ENCODE results near the gene ZFP1.
"Not testable (repeated sequence)": the region's sequence is repeated elsewhere in the genome, so short reads cannot be mapped to it uniquely, and the experiment has no call there.

The ZFP1 gene

DNA sequence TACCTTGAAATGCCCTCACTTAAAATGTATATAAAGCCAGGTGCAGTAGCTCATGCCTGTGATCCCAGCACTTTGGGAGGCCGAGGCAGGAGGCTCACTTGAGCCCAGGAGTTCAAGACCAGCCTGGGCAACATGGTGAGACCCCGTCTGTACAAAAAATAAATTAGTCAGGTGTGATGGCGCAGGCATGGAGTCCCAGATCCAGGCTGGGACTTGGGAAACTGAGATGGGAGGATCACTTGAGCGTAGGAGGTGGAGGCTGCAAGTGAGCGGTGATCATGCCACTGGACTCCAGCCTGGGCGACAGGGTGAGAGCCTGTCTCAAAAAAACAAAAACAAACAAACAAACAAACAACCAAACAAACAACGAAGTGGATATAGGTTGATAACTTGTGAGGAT is 61.2 kb downstream of the ZFP1 start:
- not testable (repeated sequence) for H3K9ac ChIP-seq (ENCODE audit: low read depth in 1 of 2, low read length in 2 of 2); H3K27ac ChIP-seq (ENCODE audit: low read depth in 2 of 2, low read length in 2 of 2); H3K4me3 ChIP-seq (ENCODE audit: low read length in 2 of 2); H3K36me3 ChIP-seq (ENCODE audit: control insufficient read depth in 2 of 2, insufficient read depth in 2 of 2, low read length in 2 of 2); H3K27me3 ChIP-seq (ENCODE audit: control insufficient read depth in 2 of 2, insufficient read depth in 2 of 2, low read length in 2 of 2); H3K9me3 ChIP-seq (ENCODE audit: control insufficient read depth in 2 of 2, low read length in 2 of 2); H3K4me1 ChIP-seq (ENCODE audit: control insufficient read depth in 2 of 2, insufficient read depth in 2 of 2, low read length in 2 of 2)

DNA sequence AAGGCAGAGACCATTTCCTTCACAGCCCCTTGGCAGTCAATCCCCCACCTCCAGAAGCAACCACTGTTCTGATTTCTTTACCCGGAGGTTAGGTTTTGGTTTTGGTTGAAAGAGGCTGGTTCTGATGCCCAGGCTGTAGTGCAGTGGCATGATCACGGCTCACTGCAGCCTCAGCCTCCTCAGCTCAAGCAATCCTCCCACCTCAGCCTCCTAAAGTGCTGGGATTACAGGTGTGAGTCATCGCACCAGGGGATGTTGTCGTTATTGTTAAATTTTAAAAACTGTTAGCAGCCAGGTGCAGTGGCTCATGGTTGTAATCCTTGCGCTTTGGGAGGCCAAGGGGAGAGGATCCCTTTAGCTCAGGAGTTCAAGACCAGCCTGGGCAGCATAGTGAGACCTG is 61.6 kb downstream of the ZFP1 start:
- H3K9ac ChIP-seq (ENCODE audit: low read depth in 1 of 2, low read length in 2 of 2): no peak overlapping the region
- H3K36me3 ChIP-seq (ENCODE audit: control insufficient read depth in 2 of 2, insufficient read depth in 2 of 2, low read length in 2 of 2): no peaks in the 10 kb centered on the region
- H3K27me3 ChIP-seq (ENCODE audit: control insufficient read depth in 2 of 2, insufficient read depth in 2 of 2, low read length in 2 of 2): no peaks in the 10 kb centered on the region

DNA sequence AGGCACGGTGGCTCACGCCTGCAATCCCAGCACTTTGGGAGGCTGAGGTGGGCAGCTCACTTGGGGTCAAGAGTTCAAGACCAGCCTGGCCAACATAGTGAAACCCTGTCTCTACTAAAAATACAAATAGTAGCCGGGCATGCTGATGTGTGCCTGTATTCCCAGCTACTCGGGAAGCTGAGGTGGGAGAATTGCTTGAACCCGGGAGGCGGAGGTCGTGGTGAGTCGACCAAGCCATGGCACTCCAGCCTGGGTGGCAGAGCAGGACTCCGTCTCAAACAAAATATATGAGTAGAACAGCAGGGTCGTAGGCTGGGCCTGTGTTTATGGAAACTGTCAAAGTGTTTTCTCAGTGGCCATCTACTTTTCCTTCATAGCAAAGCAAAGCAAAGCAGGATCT is 63.0 kb downstream of the ZFP1 start:
- H3K27me3 ChIP-seq (ENCODE audit: control insufficient read depth in 2 of 2, insufficient read depth in 2 of 2, low read length in 2 of 2); H3K9ac ChIP-seq (ENCODE audit: low read depth in 1 of 2, low read length in 2 of 2); H3K36me3 ChIP-seq (ENCODE audit: control insufficient read depth in 2 of 2, insufficient read depth in 2 of 2, low read length in 2 of 2); H3K27ac ChIP-seq (ENCODE audit: low read depth in 2 of 2, low read length in 2 of 2); H3K4me3 ChIP-seq (ENCODE audit: low read length in 2 of 2); H3K4me1 ChIP-seq (ENCODE audit: control insufficient read depth in 2 of 2, insufficient read depth in 2 of 2, low read length in 2 of 2); H3K9me3 ChIP-seq (ENCODE audit: control insufficient read depth in 2 of 2, low read length in 2 of 2): not testable (repeated sequence)

More for the DNA sequence above, 61.6 kb downstream of the ZFP1 start:
- no peak overlapping the region for H3K27ac ChIP-seq (ENCODE audit: low read depth in 2 of 2, low read length in 2 of 2)
- H3K4me3 ChIP-seq (ENCODE audit: low read length in 2 of 2): no peak overlapping the region
- no peaks in the 10 kb centered on the region for H3K9me3 ChIP-seq (ENCODE audit: control insufficient read depth in 2 of 2, low read length in 2 of 2)
- H3K4me1 ChIP-seq (ENCODE audit: control insufficient read depth in 2 of 2, insufficient read depth in 2 of 2, low read length in 2 of 2): no peaks in the 10 kb centered on the region

DNA sequence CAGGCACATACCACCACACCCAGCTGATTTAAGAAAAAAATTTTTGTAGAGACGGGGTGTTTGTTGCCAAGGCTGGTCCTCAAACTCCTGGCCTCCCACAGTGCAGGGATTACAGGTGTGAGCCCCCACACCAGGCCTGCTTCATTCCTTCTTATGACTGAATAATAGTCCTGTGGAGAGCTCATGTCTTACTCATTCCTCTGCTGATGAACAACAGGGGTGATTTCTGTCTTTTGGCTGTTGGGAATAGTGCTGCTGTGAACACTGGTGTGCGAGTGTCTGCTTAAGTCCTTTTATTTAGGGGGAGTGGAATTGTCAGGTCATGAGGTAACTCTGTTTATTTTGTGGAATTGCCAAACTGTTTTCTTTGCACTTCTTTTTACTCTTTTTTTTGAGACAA is 67.8 kb downstream of the ZFP1 start:
- Histone ChIP-seq H3K9ac (ENCODE audit: low read depth in 1 of 2, low read length in 2 of 2) (no peak overlapping the region), H3K36me3 (ENCODE audit: control insufficient read depth in 2 of 2, insufficient read depth in 2 of 2, low read length in 2 of 2) (no peaks in the 10 kb centered on the region), H3K9me3 (ENCODE audit: control insufficient read depth in 2 of 2, low read length in 2 of 2) (no peaks in the 10 kb centered on the region), H3K27me3 (ENCODE audit: control insufficient read depth in 2 of 2, insufficient read depth in 2 of 2, low read length in 2 of 2) (peaks cover 0 to 2% of the 10 kb centered on the region in 2 donors), H3K27ac (ENCODE audit: low read depth in 2 of 2, low read length in 2 of 2) (no peak overlapping the region), H3K4me1 (ENCODE audit: control insufficient read depth in 2 of 2, insufficient read depth in 2 of 2, low read length in 2 of 2) (no peaks in the 10 kb centered on the region), H3K4me3 (ENCODE audit: low read length in 2 of 2) (no peak overlapping the region)

DNA sequence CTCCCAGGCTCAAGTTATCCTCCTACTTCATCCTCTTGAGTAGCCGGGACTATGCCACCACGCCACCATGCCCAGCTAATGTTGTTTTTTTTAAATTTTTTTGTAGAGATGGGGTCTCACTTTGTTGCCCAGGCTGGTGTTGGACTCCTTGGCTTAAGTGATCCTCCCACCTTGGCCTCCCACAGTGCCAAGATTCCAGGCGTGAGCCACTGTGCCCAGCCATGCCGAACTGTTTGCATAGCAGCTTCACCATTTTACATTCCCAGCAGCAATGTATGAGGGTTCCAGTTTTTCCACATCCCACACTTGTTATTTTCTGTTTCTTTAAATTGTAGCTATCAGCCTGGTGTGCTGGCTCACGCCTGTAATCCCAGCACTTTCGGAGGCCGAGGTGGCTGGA is 68.3 kb downstream of the ZFP1 start:
- H3K9me3 ChIP-seq (ENCODE audit: control insufficient read depth in 2 of 2, low read length in 2 of 2): no peaks in the 10 kb centered on the region

DNA sequence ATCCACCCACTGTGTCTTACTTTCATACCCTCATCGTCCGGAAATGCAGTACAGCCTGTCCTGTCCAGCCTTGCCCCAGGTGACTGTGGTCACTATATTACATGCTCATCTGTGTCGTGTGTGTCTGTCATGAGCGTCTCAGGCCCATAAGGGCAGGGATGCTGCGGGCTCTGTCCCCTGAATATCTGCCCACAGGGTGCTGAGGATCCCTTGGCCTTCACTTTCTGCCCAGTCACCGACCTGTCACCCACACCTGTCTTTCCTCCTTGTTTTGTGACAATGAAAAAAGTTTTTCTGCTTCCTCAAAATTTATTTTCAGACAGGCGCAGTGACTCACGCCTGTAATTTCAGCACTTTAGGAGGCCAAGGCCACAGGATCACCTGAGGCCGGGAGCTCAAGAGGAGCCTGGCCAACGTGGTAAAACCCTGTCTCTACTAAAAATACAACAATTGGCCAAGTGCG is 69.1 kb downstream of the ZFP1 start:
- no peak overlapping the region for H3K27ac ChIP-seq (ENCODE audit: low read depth in 2 of 2, low read length in 2 of 2)
- H3K4me1 ChIP-seq (ENCODE audit: control insufficient read depth in 2 of 2, insufficient read depth in 2 of 2, low read length in 2 of 2): no peaks in the 10 kb centered on the region
- no peaks in the 10 kb centered on the region for H3K9me3 ChIP-seq (ENCODE audit: control insufficient read depth in 2 of 2, low read length in 2 of 2)
- H3K9ac ChIP-seq (ENCODE audit: low read depth in 1 of 2, low read length in 2 of 2): no peak overlapping the region
- no peak overlapping the region for H3K4me3 ChIP-seq (ENCODE audit: low read length in 2 of 2)
- no peaks in the 10 kb centered on the region for H3K36me3 ChIP-seq (ENCODE audit: control insufficient read depth in 2 of 2, insufficient read depth in 2 of 2, low read length in 2 of 2)
- H3K27me3 ChIP-seq (ENCODE audit: control insufficient read depth in 2 of 2, insufficient read depth in 2 of 2, low read length in 2 of 2): peaks cover 0 to 2% of the 10 kb centered on the region in 2 donors

More for the DNA sequence above, 68.3 kb downstream of the ZFP1 start:
- Histone ChIP-seq H3K36me3 (ENCODE audit: control insufficient read depth in 2 of 2, insufficient read depth in 2 of 2, low read length in 2 of 2) (no peaks in the 10 kb centered on the region), H3K4me3 (ENCODE audit: low read length in 2 of 2) (no peak overlapping the region), H3K27ac (ENCODE audit: low read depth in 2 of 2, low read length in 2 of 2) (no peak overlapping the region), H3K9ac (ENCODE audit: low read depth in 1 of 2, low read length in 2 of 2) (no peak overlapping the region), H3K27me3 (ENCODE audit: control insufficient read depth in 2 of 2, insufficient read depth in 2 of 2, low read length in 2 of 2) (peaks cover 0 to 2% of the 10 kb centered on the region in 2 donors), H3K4me1 (ENCODE audit: control insufficient read depth in 2 of 2, insufficient read depth in 2 of 2, low read length in 2 of 2) (no peaks in the 10 kb centered on the region)

DNA sequence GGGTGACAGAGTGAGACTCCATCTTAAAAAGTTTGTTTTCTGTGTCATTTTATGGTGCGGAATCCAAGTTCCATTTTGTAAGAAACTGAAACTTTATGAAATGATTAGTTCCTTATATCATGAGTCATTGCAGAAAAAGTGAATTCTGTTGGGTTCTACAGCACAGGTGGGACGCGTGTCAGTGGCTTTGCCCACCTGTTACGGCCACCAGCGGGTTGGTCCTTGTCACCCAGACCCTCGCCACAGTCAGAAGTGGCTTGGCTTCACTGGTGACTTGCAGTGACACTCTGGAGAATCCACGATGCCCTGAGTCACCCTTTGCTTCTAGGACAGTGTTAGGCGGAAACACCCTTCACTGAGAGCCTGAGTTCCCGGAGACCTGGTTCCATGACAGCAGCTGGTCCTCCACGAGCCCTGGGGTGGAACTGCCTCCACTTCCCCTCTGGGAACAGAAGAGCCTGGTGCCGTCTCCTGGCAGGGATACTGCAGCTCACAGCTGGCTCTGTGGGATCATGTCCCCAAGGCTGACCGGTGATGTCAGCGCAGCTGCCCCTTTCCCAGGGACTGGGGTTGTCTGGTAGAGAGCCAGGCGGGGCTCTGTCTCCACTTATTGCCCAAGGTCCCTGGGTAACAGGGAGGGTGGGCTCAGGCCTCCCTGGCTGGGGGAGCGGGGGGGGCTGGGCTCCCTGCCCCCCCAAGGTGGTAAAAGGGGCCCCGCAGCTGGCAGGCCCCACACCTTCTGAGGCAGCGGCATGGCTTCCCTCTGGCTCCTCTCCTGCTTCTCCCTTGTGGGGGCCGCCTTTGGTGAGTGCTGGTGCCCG is 70.1 kb downstream of the ZFP1 start, which contains the start of gene CTRB1:
Gene CTRB1 (plus strand): TSS at position 733 of the 821 bp plus-strand sequence. CDS start 20 bp downstream, at position 753.
- peaks cover 0 to 2% of the 10 kb centered on the region in 2 donors for H3K27me3 ChIP-seq (ENCODE audit: control insufficient read depth in 2 of 2, insufficient read depth in 2 of 2, low read length in 2 of 2)
- H3K9me3 ChIP-seq (ENCODE audit: control insufficient read depth in 2 of 2, low read length in 2 of 2): no peaks in the 10 kb centered on the region
- H3K9ac ChIP-seq (ENCODE audit: low read depth in 1 of 2, low read length in 2 of 2): no peak within 1 kb of the TSS
- no peaks in the 10 kb centered on the region for H3K4me1 ChIP-seq (ENCODE audit: control insufficient read depth in 2 of 2, insufficient read depth in 2 of 2, low read length in 2 of 2)
- no peak within 1 kb of the TSS for H3K27ac ChIP-seq (ENCODE audit: low read depth in 2 of 2, low read length in 2 of 2)
- H3K4me3 ChIP-seq (ENCODE audit: low read length in 2 of 2): no peak within 1 kb of the TSS
- no peaks in the 10 kb centered on the region for H3K36me3 ChIP-seq (ENCODE audit: control insufficient read depth in 2 of 2, insufficient read depth in 2 of 2, low read length in 2 of 2)

DNA sequence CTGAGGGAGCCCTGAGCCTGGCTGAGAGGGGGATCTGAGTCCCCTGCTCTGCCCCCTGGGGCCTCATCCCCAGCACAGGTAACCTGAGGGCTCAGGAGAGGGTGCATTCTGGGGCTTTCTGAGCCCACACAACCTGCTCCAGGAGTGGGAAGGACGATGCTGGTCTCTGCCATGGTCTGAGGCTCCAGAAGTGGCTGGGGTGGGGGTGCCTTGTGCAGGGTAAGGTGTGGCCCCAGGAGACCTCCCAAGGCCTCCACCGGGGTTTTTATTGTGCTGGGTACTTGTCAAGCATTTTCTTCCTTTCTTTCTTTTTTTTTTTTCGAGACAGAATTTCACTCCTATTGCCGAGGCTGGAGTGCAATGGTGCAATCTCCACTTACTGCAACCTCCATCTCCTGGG is 70.8 kb downstream of the ZFP1 start:
- Histone ChIP-seq H3K9me3 (ENCODE audit: control insufficient read depth in 2 of 2, low read length in 2 of 2) (no peaks in the 10 kb centered on the region), H3K4me1 (ENCODE audit: control insufficient read depth in 2 of 2, insufficient read depth in 2 of 2, low read length in 2 of 2) (no peaks in the 10 kb centered on the region), H3K36me3 (ENCODE audit: control insufficient read depth in 2 of 2, insufficient read depth in 2 of 2, low read length in 2 of 2) (no peaks in the 10 kb centered on the region), H3K27ac (ENCODE audit: low read depth in 2 of 2, low read length in 2 of 2) (no peak overlapping the region), H3K27me3 (ENCODE audit: control insufficient read depth in 2 of 2, insufficient read depth in 2 of 2, low read length in 2 of 2) (peaks cover 0 to 2% of the 10 kb centered on the region in 2 donors), H3K9ac (ENCODE audit: low read depth in 1 of 2, low read length in 2 of 2) (no peak overlapping the region), H3K4me3 (ENCODE audit: low read length in 2 of 2) (no peak overlapping the region)

DNA sequence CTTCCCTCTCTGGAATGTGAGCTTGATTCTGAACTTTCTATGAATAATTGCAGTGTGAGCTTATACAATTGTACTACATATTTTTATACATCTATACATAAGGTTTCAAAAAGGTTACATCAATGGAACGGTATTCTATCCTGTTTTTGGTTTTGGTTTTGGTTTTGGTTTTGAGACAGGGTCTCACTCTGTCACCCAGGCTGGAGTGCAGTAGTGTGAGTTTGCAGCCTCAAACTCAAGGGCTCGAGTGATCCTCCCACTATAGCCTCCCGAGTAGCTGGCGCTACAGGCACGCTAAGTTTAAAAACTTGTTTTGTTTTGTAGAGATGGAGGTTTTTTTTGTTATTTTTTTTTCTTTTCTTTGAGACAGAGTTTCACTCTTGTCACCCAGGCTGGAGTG is 71.5 kb downstream of the ZFP1 start:
- Histone ChIP-seq H3K4me1 (ENCODE audit: control insufficient read depth in 2 of 2, insufficient read depth in 2 of 2, low read length in 2 of 2) (no peaks in the 10 kb centered on the region), H3K27ac (ENCODE audit: low read depth in 2 of 2, low read length in 2 of 2) (no peak overlapping the region), H3K4me3 (ENCODE audit: low read length in 2 of 2) (no peak overlapping the region), H3K9ac (ENCODE audit: low read depth in 1 of 2, low read length in 2 of 2) (no peak overlapping the region), H3K27me3 (ENCODE audit: control insufficient read depth in 2 of 2, insufficient read depth in 2 of 2, low read length in 2 of 2) (peaks cover 0 to 2% of the 10 kb centered on the region in 2 donors), H3K36me3 (ENCODE audit: control insufficient read depth in 2 of 2, insufficient read depth in 2 of 2, low read length in 2 of 2) (no peaks in the 10 kb centered on the region), H3K9me3 (ENCODE audit: control insufficient read depth in 2 of 2, low read length in 2 of 2) (no peaks in the 10 kb centered on the region)

All from mucosa of rectum (tissue), 2 donors.